ENCODE measurements around the gene GDI1. TPM values are rescaled to one million over a fixed set of nuclear protein-coding genes. Genes with fewer than 3 reads are reported as not detected.

GDI1 gene
- total and polyA plus RNA-seq, 9 of the 15 experiments (the other 6 are each of a cell fraction or from before 2014, with no cell fraction given): 0.97 to 82.6 (median 37.5) TPM

DNA sequence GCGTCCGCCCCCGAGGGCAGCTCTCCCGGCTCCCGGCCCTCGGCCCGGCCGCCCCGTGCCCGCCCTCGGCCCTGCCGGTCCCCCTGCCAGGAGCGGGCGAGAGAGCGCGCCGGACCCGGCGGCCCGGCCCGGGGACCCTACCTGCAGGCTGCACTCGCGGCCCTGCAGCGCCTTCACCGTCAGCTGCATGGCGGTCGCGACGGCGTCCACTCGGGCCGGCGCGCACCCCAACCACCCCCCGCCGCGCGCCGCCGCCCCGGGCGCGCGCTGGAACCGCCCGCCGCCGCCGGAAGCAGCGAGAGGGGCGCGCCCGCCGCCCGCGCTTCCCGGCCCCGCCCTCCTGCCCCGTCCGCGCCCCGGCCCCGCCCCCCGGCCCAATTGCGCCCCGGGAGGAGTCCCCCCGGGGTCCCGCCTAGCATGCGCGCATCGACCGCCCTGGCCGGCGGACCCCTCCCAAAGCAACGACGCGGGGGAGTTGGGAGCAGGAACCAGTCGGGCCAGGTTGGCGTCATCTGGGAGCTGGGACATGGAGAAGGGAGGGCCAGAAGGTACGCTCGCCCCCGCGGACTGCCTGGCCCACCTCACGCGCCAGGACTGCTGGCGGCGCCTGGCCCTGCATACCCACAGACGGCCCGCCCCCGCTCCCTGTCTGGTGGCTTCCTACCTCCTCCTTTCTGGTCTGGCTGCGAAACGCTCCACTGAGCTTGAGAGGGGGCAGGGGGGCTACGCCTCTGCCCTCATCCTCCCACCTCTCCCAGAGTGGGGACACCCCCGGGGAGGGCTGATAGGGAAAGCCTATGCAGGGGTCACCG is 49.6 kb downstream of the GDI1 start, which contains the start of gene UBL4A (continued):
- TF ChIP-seq, protein P1, sequence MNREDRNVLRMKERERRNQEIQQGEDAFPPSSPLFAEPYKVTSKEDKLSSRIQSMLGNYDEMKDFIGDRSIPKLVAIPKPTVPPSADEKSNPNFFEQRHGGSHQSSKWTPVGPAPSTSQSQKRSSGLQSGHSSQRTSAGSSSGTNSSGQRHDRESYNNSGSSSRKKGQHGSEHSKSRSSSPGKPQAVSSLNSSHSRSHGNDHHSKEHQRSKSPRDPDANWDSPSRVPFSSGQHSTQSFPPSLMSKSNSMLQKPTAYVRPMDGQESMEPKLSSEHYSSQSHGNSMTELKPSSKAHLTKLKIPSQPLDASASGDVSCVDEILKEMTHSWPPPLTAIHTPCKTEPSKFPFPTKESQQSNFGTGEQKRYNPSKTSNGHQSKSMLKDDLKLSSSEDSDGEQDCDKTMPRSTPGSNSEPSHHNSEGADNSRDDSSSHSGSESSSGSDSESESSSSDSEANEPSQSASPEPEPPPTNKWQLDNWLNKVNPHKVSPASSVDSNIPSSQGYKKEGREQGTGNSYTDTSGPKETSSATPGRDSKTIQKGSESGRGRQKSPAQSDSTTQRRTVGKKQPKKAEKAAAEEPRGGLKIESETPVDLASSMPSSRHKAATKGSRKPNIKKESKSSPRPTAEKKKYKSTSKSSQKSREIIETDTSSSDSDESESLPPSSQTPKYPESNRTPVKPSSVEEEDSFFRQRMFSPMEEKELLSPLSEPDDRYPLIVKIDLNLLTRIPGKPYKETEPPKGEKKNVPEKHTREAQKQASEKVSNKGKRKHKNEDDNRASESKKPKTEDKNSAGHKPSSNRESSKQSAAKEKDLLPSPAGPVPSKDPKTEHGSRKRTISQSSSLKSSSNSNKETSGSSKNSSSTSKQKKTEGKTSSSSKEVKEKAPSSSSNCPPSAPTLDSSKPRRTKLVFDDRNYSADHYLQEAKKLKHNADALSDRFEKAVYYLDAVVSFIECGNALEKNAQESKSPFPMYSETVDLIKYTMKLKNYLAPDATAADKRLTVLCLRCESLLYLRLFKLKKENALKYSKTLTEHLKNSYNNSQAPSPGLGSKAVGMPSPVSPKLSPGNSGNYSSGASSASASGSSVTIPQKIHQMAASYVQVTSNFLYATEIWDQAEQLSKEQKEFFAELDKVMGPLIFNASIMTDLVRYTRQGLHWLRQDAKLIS (CRISPR knock-in tag; IDR thresholded peaks at IDR 0.05): no peak
- TF ChIP-seq MCM5 (IDR thresholded peaks at IDR 0.05; ENCODE audit: low read depth): no peak
- TF ChIP-seq ZNF23 (CRISPR knock-in tag; IDR thresholded peaks at IDR 0.05): no peak
- TF ChIP-seq, protein P2, sequence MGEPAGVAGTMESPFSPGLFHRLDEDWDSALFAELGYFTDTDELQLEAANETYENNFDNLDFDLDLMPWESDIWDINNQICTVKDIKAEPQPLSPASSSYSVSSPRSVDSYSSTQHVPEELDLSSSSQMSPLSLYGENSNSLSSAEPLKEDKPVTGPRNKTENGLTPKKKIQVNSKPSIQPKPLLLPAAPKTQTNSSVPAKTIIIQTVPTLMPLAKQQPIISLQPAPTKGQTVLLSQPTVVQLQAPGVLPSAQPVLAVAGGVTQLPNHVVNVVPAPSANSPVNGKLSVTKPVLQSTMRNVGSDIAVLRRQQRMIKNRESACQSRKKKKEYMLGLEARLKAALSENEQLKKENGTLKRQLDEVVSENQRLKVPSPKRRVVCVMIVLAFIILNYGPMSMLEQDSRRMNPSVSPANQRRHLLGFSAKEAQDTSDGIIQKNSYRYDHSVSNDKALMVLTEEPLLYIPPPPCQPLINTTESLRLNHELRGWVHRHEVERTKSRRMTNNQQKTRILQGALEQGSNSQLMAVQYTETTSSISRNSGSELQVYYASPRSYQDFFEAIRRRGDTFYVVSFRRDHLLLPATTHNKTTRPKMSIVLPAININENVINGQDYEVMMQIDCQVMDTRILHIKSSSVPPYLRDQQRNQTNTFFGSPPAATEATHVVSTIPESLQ (CRISPR knock-in tag; IDR thresholded peaks at IDR 0.05): no peak
- TF ChIP-seq, protein P3, sequence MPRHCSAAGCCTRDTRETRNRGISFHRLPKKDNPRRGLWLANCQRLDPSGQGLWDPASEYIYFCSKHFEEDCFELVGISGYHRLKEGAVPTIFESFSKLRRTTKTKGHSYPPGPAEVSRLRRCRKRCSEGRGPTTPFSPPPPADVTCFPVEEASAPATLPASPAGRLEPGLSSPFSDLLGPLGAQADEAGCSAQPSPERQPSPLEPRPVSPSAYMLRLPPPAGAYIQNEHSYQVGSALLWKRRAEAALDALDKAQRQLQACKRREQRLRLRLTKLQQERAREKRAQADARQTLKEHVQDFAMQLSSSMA (CRISPR knock-in tag; IDR thresholded peaks at IDR 0.05): no peak
- TF ChIP-seq KDM1A (IDR thresholded peaks at IDR 0.05): no peak
- TF ChIP-seq ZKSCAN8 (CRISPR knock-in tag; IDR thresholded peaks at IDR 0.05): no peak
- no peak for TF ChIP-seq PCBP1 (IDR thresholded peaks at IDR 0.05; ENCODE audit: low read depth, low read length, poor library complexity, severe bottlenecking)
- no peak for TF ChIP-seq SLC30A9 (CRISPR knock-in tag; IDR thresholded peaks at IDR 0.05)
- peak; percentile 69 for TF ChIP-seq POLR2G (IDR thresholded peaks at IDR 0.05; ENCODE audit: low read depth, low read length)
- TF ChIP-seq, protein P4, sequence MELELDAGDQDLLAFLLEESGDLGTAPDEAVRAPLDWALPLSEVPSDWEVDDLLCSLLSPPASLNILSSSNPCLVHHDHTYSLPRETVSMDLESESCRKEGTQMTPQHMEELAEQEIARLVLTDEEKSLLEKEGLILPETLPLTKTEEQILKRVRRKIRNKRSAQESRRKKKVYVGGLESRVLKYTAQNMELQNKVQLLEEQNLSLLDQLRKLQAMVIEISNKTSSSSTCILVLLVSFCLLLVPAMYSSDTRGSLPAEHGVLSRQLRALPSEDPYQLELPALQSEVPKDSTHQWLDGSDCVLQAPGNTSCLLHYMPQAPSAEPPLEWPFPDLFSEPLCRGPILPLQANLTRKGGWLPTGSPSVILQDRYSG (tag; conservative IDR thresholded peaks at IDR 0.05; ENCODE audit: low read depth): no peak
- no peak for TF ChIP-seq BACH1 (tag; IDR thresholded peaks at IDR 0.05)
- no peak for TF ChIP-seq FOXK2 (conservative IDR thresholded peaks at IDR 0.05 in 1 of 2, IDR thresholded peaks at IDR 0.05 in 1 of 2; ENCODE audit: low read depth in 2 of 2)
- no peak for TF ChIP-seq FOXK1 (CRISPR knock-in tag; IDR thresholded peaks at IDR 0.05; ENCODE audit: borderline replicate concordance)
- no peak for TF ChIP-seq BHLHE40 (IDR thresholded peaks at IDR 0.05; ENCODE audit: low read length)
- TF ChIP-seq SREBF2 (CRISPR knock-in tag; IDR thresholded peaks at IDR 0.05): no peak
- TF ChIP-seq NFYB (IDR thresholded peaks at IDR 0.05; ENCODE audit: extremely low read depth, insufficient read length): no peak
- TF ChIP-seq, protein P5, sequence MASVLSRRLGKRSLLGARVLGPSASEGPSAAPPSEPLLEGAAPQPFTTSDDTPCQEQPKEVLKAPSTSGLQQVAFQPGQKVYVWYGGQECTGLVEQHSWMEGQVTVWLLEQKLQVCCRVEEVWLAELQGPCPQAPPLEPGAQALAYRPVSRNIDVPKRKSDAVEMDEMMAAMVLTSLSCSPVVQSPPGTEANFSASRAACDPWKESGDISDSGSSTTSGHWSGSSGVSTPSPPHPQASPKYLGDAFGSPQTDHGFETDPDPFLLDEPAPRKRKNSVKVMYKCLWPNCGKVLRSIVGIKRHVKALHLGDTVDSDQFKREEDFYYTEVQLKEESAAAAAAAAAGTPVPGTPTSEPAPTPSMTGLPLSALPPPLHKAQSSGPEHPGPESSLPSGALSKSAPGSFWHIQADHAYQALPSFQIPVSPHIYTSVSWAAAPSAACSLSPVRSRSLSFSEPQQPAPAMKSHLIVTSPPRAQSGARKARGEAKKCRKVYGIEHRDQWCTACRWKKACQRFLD (CRISPR knock-in tag; IDR thresholded peaks at IDR 0.05): peak; percentile 81; the same call in 1 of the 2 replicates
- TF ChIP-seq ZNF224 (CRISPR knock-in tag; IDR thresholded peaks at IDR 0.05): no peak
